Choroid plexus epithelial cell (primary cell): ENCODE measurements around the gene DIAPH1.
A peak's percentile ranks its signal among the peaks of the same experiment; 100 is the strongest.

Experiments
- DNase-seq: peaks from one replicate; pipeline ENCODE4 v3.0.0-alpha.2; 2010; ENCODE audit warnings: low read depth
- H3K4me3 ChIP-seq: 2 replicates; pipeline ENCODE4 v1.5.1; 2011; ENCODE audit warnings: low read depth, mild to moderate bottlenecking, control low read depth, low read length, moderate library complexity
- CTCF ChIP-seq: conservative IDR thresholded peaks from 2 replicates; pipeline ENCODE4 v1.5.1; 2011; ENCODE audit warnings: low read depth, mild to moderate bottlenecking, control low read depth, inconsistent platforms, low read length, moderate library complexity

The DIAPH1 gene

GRCh38 chr5:141477044-141477575 lies 141.7 kb downstream of the DIAPH1 start:
- no peak for DNase-seq
- no peak for TF ChIP-seq CTCF
- H3K4me3 ChIP-seq: peak overlapping the region; percentile 80

GRCh38 chr5:141476132-141476911 lies 142.5 kb downstream of the DIAPH1 start:
- peak; percentile 84 for DNase-seq
- TF ChIP-seq CTCF: no peak
- peak overlapping the region; percentile 80 for H3K4me3 ChIP-seq

GRCh38 chr5:141475625-141476131 lies 143.1 kb downstream of the DIAPH1 start, which contains the start of gene PCDHGC3:
TSS of gene PCDHGC3 (plus strand) at chr5:141475966. CDS start at chr5:141476117, 151 bp downstream.
- TF ChIP-seq CTCF: peak; percentile 39
- DNase-seq: peak; percentile 97
- H3K4me3 ChIP-seq: peak within 1 kb of the TSS; percentile 80

- no peak for TF ChIP-seq CTCF
- no peak for DNase-seq
- H3K4me3 ChIP-seq: no peak overlapping the region
Measured at GRCh38 chr5:141465351-141465750, 153.4 kb downstream of the DIAPH1 start.
